NCI-H1694 treated with DMSO at 0.1 percent for 48 hours (cell line): ENCODE measurements around the gene FBN1.

Source experiments
- DNase-seq: peaks from one replicate; lab custom pipeline; 2025; lab: John Stamatoyannopoulos, UW

The FBN1 gene

DNA sequence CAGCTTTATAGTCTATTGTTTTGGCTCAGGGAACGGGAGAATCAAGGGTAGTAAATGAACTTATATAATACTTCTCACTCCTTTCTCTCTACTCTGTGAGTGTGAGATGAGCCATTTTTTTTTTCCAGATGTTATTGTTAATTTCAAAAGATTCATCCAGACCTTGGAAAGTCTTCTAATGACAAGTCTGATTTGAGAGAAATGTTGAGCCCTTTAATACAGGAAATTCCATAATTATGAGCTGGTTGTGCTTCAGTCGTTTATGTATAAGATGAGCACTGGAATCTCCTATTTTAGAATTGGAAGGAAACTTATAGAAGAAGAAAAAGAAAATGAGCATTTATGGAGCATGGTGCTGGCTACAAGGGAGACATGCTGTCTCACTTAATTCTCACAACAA is 92.0 kb downstream of the FBN1 start:
- DNase-seq, result no peak

DNA sequence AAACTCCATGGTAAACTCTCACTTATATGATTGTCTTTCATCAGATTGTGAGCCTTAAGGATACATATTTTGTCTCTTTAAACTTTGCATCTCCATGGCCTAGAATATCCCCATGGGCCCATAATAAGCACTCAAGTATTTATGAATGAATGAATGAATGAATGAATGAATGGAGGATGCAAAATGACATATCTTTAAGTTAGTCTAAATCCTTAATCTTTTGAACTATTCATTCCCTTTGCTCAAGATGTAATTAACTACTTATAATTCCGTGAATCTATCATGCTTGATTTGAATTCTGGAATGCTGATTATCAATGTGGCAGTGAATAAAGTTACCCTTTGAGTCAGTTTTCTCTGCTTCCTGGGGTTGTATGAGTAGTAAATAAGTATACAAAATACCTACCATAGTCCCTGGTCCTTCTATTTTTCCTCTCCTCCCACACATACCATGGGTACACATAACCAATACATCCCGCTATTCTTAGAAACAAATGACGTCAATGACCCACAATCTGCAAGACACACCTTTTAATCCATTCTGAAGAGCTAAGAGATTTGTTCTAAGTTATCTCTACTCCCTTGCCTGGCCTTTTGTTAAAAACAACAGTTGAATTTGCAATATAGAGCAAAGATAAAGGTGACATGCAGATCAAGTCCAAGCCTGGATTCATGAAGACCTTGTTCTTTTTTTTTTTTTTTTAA is 94.5 kb downstream of the FBN1 start:
- DNase-seq, result no peak

DNA sequence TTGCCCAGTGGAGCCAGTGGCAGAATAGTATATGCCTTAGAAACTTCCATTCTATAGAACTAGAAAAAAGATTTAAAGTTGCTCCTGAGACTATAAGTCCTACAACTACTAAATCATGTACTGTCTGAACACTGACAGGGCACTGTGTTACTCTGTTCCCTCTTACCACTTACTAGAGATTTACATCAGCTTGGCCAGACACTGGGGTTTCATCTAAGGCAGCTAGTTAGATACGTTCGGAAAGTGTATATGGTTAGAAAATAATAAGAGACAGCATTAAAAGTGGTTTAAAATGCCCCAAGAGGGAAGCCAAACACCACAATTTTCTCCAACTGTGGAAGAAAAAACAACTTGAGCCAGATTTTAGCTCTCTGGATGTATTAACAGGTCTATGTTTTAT is 97.1 kb downstream of the FBN1 start:
- DNase-seq, result no peak

DNA sequence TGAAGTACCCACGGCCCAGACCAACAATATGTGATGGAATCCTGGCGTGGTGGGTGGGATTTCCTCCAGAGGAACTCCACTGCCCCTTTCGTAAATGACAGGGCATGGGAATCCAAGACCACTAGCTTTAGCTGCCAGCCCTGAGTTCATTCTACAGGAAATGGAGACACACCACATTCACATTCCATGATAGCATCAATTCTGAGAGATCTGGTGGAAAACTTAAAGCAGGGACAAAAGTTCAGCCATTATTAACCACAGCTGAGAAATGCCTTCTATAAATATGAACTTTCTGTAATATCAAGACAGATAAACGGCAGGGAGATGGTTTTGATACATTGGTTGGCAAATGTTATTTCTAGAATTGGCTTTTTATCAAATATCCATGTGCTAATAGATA is 98.2 kb downstream of the FBN1 start:
- no peak for DNase-seq

DNA sequence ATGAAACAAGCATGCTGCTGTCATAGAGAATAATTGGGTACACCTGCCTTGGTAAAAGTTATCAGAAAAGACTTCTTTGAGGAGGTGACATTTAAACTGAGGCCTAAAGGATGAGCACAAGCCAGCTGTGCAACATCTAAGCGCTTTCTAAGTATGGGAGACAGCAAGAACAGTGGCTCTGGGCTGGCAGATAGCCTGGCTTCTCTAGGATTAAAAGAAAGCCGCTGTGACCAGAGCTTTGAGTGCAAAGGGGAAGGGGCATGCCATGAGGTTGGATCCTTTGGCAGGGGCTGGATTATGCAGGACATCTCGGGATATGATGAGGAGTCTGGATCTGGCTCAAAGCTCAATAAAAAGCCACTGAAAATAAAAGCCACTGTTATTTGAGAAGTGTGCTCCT is 99.2 kb downstream of the FBN1 start:
- no peak for DNase-seq

DNA sequence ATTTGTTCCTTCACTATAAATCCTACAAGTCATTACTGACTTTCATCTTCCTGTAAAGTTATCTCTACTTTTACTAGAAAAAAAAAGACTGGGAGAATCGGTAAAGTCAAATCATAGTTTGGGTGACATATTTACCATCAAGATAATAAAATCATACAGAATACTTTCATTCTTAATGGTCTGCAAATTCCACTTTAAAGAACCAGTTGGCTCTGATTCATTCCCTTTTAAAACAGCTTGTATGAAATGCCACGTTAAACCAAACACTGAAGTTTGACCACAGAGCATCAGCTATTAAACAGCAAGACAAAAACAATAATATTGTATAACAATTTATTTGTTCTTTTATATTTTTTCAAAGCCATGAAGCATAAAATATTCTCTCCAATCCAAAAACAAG is 100.7 kb downstream of the FBN1 start:
- no peak for DNase-seq

DNA sequence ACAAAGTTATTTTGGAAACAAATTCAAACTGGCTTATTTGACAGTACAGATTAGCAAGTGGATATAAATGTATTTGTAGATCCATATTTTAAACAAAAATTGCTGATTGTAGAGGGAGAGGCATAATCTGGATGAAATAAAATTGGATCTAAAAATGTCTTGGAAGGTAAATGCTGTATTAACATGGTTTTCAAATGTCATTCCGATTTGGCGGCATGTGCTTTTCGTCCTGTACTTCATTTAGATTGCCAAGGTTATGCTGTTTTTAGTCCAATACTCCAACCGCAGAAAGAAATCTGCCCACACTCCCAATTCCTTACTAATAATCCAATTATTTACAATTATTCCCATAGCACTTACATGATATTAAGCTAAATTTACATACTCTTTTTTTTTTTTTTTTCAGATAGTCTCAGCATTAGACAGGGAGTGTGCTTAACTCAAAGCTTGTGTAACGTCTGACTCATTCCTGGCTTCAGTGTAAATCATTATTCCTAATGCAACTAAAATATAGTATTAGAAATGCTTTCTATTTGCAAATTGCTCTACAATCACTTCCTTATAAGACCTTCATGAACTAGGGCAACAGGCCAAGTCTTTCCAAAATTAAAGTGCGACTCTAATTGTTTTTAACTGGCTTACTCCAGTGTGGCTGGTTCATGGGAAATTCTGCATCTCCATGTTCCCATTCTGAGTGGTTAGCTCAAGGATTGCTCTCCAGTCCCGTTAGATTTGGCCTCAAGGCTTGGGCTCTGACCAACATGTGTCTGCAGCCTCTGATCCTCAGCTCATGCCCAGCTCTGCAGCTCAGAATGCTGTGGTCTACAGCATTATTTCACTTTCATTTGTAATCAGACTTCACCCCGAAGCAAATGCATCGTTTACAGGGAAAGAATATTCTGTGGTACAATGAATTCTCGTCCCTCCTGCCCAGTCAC is 103.9 kb downstream of the FBN1 start:
- no peak for DNase-seq

DNA sequence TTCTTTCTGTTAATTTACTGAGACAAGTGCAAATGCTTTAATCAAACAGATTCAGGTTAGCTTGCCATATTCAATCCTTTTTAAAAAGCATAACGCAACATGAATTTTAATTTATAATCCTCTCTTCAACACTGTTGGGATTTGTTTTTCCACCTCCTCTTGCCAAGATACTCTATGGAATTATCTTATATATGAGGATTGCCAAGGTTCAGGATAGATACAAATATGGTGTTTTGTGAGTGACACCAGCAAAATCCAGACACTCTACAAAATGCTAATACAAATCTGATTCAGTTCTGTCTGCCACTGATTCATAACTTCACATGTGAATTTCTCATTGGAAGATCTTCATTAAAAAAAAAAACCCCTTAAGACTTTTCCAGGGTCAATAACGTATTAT is 104.8 kb downstream of the FBN1 start:
- no peak for DNase-seq

DNA sequence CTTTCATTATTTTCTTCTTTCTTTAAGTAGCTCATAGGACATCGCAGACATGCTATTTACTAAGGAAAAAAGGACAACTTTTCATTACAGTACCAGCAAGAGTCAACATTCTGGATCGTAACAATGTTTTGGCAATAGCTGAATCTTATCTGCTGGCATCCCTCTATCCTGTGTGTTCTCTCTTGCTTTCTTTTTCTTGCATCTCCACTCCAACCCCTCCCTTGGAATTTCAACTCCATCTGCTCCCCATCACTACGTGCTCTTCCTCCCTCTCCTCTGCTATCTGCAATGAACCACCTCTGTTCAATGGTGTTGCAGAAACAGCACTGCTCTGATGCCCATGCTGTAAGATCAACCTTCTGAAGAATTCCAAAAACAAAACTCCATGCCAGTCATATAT is 106.6 kb downstream of the FBN1 start:
- DNase-seq, result no peak

DNA sequence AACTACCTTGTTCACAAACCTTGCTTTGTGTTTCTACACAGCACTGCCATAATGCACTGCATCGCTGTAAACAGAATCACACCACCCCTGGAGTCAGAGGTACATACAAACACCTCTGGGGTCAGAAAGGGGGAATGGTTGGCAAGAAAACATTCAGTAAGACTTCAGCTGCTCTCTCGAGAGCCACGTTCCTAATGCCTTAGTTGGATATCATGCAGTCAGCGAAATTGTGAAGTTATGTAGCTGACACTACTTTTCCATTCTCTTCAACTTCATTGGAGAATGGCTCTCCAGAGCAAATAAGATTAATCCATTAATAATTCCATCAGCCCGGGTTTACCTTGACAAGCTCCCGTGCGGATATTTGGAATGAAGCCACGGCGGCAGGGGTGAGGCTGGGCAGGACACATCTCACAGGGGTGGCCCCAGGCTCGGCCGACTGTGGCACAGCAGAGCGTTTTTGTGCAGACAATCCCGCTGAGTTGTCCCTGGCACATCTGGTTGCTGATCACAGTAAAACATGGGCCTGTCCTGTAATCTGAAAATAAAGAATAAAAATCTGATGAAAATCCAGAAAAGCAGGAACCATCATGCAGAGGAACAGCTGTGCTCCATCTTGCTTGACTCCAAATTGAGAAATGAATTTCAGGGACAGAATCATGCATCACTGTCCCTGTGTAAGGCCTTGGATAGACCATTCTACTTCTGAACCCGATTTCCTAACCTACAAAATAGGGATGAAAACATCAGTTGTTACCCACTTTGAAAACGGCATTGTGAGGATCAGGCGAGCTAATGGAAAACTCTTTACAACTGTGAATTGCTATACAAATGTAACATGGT is 108.0 kb downstream of the FBN1 start:
- DNase-seq, result no peak

DNA sequence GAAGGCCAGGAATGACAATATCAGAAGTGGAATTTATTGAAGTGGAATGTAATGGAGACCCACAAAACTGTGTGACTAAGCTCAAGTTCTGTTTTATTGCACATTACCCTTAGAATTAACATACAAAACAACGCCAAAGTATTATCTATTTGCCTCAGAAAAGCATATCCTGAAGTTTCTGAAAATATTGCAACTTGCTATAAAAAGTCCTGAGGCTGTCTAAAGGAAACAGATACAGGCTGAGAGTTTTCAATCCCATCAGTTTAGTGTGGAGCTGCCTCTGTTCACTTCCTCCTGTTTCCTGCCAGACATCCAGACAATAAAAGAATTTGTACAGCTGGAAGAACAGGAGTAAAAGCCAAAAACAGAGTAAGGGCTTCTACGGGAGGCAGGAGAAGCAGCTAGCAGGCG is 108.8 kb downstream of the FBN1 start:
- no peak for DNase-seq

DNA sequence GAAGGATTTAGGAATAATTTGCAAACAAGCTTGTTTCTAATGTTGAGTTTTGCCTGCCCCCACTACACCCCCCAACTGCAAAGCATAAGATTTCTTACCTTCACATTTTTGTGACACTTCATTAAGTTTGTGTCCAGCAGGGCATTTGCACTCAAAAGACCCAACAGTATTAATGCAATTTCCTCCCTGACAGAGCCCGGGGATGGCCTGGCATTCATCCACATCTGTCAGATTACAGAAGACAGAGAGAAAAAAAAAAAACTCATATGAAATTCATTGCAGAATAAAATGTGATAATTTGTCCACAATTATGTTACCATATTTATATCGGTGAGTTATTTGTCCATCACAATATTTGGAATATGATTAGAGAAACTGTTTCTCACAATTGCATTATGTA is 111.5 kb downstream of the FBN1 start:
- DNase-seq, result no peak

DNA sequence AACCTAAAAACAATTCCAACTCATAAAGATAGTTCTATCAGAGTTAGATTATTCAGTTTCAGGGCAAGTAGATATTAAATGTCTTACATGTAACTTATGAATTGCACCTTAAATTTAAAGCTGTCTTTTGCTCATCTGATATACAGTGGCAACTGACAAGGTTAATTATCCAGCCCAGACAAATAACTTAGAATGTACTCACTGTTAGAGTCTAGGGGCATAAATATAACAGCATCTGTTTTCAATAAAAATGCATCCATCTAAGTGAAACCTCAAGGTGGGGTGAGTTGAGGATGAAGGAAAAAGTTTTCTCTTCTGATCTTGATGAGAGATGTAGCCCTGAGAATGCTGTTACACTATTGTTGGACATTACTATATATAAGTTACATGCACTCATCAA is 112.6 kb downstream of the FBN1 start:
- DNase-seq, result no peak

DNA sequence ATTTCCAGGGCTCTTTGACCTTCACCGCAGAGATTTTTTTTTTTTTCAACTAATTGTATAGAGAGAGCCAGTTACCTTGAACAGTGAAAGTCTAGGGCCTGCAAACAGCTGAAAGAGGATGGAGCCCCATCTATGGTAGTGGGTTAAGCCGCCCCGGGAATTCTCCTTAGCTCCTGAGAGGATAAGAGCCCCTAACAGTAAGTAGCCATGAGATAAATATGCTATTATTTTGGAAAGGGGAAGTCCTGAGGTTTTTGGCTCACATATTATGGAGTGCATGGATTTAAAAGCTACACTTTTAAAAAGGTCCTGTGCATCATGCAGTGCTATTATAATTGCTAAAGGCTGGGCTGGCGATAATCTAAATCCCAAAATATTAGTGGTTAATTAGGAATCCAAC is 115.0 kb downstream of the FBN1 start:
- DNase-seq, result no peak

DNA sequence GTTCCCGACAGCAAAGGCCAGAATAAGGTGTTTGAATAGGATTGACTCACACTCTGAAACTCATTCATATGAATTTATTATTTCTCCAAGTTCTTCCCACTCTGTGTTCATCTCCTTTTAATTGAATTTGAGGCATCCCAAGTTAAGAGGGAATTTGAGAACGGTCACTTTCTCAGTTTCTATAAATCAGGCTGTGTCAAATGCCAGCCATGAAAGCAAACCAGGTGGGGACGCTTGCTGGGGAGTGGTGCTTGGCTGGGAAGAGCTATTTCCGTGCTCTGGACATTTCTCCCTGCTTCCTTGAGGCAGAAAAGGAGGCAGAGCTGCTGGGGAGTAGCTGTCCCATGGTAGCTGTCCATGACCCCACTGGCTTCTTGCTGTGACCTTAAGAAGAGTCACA is 116.6 kb downstream of the FBN1 start:
- no peak for DNase-seq

DNA sequence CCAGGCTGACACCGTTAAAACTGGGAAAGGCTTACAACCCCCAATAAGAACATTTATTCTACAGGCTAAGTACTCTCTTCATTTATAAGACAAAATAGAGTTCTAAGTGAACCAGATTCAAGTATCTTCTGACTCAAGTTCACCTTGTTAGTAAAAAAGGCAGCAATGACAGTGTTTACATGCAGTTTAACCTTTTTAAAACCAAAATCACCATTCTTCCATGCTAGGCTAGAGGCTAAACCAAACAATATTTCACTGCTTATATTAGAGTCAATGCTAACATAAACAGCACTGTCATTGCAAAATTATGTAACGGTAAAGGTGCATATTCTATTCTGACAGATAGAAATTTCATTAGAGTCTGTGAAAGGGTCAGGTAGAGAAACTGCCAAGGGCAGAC is 118.0 kb downstream of the FBN1 start:
- no peak for DNase-seq

DNA sequence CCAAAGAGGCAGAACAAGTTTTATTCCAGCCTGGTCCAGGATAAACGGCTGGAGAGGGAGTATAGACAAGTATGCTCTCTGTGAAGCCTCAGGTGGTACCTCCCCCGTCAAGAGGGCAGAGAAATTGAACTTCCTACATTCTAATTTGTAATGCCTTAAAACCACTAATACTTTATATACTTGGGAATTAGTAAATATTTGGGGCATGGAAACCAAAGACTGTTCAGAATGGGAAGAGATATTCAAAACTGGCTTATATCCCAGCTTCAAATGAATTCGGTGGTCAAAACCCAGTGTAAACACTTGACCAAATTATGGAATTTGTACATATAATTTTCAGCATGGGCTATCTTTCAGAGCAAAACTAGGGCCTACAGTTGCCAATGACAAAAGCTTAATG is 122.6 kb downstream of the FBN1 start:
- no peak for DNase-seq

DNA sequence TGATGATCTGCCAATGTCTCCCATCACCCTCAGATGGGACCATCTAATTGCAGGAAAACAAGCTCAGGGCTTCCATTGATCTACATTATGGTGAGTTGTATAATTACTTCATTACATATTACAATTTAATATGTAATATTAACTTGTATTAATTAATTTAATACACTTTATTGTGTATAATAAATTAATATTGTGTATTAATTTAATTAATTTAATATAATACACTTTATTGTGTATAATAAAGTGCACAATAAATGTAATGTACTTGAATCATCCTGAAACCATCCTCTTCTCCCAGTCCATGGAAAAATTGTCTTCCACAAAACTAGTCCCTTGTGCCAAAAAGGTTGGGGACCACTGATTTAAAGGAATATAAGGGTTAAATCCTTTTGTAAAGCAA is 123.4 kb downstream of the FBN1 start:
- DNase-seq, result no peak

DNA sequence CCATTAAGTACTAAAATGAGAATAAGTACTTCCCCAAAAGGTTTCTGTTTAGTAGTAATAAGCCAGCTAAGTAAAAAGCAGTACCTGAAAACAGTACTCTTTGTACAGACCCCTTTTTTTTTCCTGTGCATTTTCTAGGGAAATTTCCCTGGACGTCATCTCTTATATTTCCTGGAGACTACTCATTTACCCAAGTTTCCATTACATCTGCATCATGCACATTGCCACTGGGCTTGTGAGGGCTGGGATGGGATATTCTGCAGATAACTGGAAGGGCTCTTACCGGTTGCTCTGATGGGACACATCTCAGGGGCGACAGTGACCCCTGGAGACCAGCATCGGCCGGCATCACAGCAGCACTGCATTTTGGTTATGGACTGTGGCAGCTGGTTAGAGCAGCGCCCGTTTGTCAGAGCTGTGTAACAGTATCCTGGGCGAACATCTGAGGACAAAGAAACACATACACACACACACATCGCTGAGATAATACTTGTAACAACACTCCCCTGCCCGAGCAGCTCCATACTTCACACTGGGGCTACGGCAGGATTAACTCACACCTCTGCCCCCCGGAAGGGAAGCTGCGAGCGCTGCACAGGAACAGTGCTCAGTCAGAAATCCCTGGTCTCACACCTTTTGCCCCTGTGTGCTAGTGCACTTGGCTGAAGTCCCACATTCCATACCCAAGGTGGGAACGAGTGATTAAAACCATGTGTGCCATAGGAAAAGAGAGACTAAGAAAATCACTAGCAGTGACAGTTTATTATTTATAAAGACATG is 124.9 kb downstream of the FBN1 start:
- DNase-seq, result no peak

DNA sequence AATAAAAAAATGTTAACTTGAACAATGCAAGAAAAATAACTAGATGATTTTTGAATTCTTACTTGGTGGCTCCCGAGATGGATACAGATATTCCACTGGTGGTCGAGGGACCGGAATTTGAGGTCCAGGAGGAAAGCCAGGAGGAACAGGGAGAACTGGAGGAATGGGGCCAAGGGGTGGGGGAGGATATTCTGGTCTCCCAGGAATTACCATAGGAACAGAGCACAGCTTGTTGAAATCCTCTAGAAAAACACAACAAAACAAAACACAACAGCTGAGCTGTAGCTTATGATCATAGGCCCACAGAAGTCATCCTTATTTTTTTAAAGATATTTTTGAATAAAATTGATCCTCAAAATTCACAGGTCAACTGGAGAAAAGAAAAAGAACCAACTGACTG is 129.4 kb downstream of the FBN1 start:
- no peak for DNase-seq

DNA sequence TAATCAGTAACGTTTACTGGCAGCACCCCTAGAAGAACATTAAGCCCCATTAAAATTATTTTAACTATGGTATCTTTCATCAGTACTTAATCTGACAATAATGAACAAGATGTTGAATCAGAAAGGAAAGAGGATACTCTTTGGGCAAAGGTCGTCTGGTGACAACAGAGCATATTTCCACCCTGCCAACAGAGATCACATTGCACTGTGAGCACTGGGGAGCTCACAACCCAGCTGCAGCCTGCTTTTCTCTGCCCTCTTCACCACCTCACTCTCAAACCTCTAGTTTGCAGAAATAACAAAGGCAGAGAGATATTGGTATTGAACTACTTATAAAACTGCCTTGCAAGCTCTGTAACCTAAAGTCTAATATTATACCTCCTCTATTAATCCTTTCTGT is 130.0 kb downstream of the FBN1 start:
- DNase-seq, result no peak
